HCT116 (cell line): Measurements from ENCODE around the gene GPRIN1. TPM values are rescaled to one million over a fixed set of nuclear protein-coding genes. Genes with fewer than 3 reads are reported as not detected.

Source experiments
- ATAC-seq: fragments of 200-7000 bp; cut with Tn5 transposase; 2 replicates; pipeline ENCODE4 v1.9.1; 2020; ENCODE audit warnings: mild to moderate bottlenecking, moderate library complexity
- BruUV-seq: library from RNA; stranded (reverse); fragments of 400-500 nt; replicated peaks from 2 replicates; lab custom pipeline; 2021; lab: Mats Ljungman, UMichigan
- CTCF ChIA-PET: fragments of 300-600 bp; sonication (Branson Sonifier 250); formaldehyde crosslinking; loops from one replicate; lab custom pipeline; 2021; ENCODE audit warnings: antibody characterized with exemption; lab: Charles Lee
- POLR2A ChIA-PET: fragments of 300-600, 350-600 bp; sonication (Branson Sonifier 250); formaldehyde crosslinking; loops from one replicate; lab custom pipeline; 2021; ENCODE audit warnings: antibody characterized with exemption; lab: Charles Lee
- RAD21 ChIA-PET, 2 experiments: fragments of 300-600 bp; sonication (Branson Sonifier 250); formaldehyde crosslinking; loops; one replicate each; lab custom pipeline; 2023; ENCODE audit warnings: low total read pairs in 2 of 2; ENCODE audit not compliant: uncharacterized antibody in 2 of 2, unreplicated experiment in 2 of 2, low non-redundant PET in 1 of 2; lab: Charles Lee
- DNase-seq: peaks from one replicate; pipeline ENCODE4 v3.0.0-alpha.2; 2010; ENCODE audit warnings: low read depth, low spot score
- H2AFZ ChIP-seq: fragments of 200-600 bp; shearing (Covaris generic), sonication (generic); 2 replicates; pipeline ENCODE4 v1.6.1; 2017; ENCODE audit warnings: low read depth, mixed run types, mixed read lengths, antibody characterized with exemption, low read length; ENCODE audit not compliant: poor library complexity, severe bottlenecking
- H3K27ac ChIP-seq: 2 replicates; pipeline ENCODE4 v1.5.1; 2012; ENCODE audit warnings: low read depth, low read length
- H3K27me3 ChIP-seq: fragments of 200-600 bp; sonication (generic); 2 replicates; pipeline ENCODE4 v1.6.1; 2016; ENCODE audit warnings: mixed run types, low read length, mixed read lengths; ENCODE audit not compliant: insufficient read depth
- H3K36me3 ChIP-seq, 2 experiments: fragments of 200-500 bp in 1 of 2; fragments of 200-600 bp in 1 of 2; sonication (Bioruptor generic) in 1 of 2; sonication (generic) in 1 of 2; 2 replicates each; pipeline versions ENCODE4 v1.5.1 to v1.6.1; 2014 to 2016; ENCODE audit warnings: low read length in 2 of 2, inconsistent platforms in 1 of 2, mixed read lengths in 1 of 2, mixed run types in 1 of 2; ENCODE audit not compliant: insufficient read depth in 2 of 2, control insufficient read depth in 1 of 2
- H3K4me1 ChIP-seq, 2 experiments: fragments of 200-600 bp in 1 of 2; sonication (generic) in 1 of 2; 2 replicates each; pipeline versions ENCODE4 v1.5.1 to v1.6.1; 2012 to 2017; ENCODE audit warnings: low read length in 2 of 2, inconsistent platforms in 1 of 2, mild to moderate bottlenecking in 1 of 2, mixed read lengths in 1 of 2, mixed run types in 1 of 2, moderate library complexity in 1 of 2; ENCODE audit not compliant: insufficient read depth in 2 of 2, control insufficient read depth in 1 of 2
- H3K4me2 ChIP-seq: fragments of 200-600 bp; sonication (generic); 2 replicates; pipeline ENCODE4 v1.6.1; 2017; ENCODE audit warnings: mixed run types, low read length, mixed read lengths
- H3K4me3 ChIP-seq, 2 experiments: fragments of 200-600 bp in 1 of 2; sonication (generic) in 1 of 2; replicated peaks in 1 of 2; 2 replicates each; pipeline ENCODE4 v1.5.1; 2011 to 2016; ENCODE audit warnings: low read length in 2 of 2, control low read depth in 1 of 2, low read depth in 1 of 2, mild to moderate bottlenecking in 1 of 2, mixed read lengths in 1 of 2, mixed run types in 1 of 2
- H3K79me2 ChIP-seq: fragments of 200-600 bp; sonication (generic); 2 replicates; pipeline ENCODE4 v1.6.1; 2017; ENCODE audit warnings: mild to moderate bottlenecking, mixed run types, low read length, moderate library complexity, mixed read lengths; ENCODE audit not compliant: insufficient read depth
- H3K9ac ChIP-seq: fragments of 200-600 bp; sonication (generic); 2 replicates; pipeline ENCODE4 v1.6.1; 2016; ENCODE audit warnings: low read length, mixed read lengths
- H3K9me2 ChIP-seq: fragments of 200-600 bp; sonication (generic), shearing (Covaris generic); 2 replicates; pipeline ENCODE4 v1.6.1; 2017; ENCODE audit warnings: mixed run types, mild to moderate bottlenecking, moderate library complexity; ENCODE audit not compliant: insufficient read depth
- H3K9me3 ChIP-seq, 2 experiments: fragments of 200-500 bp in 1 of 2; fragments of 200-600 bp in 1 of 2; sonication (Bioruptor generic) in 1 of 2; sonication (generic) in 1 of 2; 2 replicates each; pipeline ENCODE4 v1.6.1; 2014 to 2017; ENCODE audit warnings: low read length in 2 of 2, mixed read lengths in 2 of 2, inconsistent platforms in 1 of 2, low read depth in 1 of 2, mild to moderate bottlenecking in 1 of 2, mixed run types in 1 of 2, moderate library complexity in 1 of 2; ENCODE audit not compliant: control insufficient read depth in 1 of 2, insufficient read depth in 1 of 2
- H4K20me1 ChIP-seq: fragments of 200-600 bp; sonication (generic), shearing (Covaris generic); 2 replicates; pipeline ENCODE4 v1.6.1; 2017; ENCODE audit warnings: mixed run types, mild to moderate bottlenecking, moderate library complexity; ENCODE audit not compliant: insufficient read depth
- ATF3 ChIP-seq: IDR thresholded peaks from 2 replicates; pipeline ENCODE4 v1.6.1; 2012
- EGR1 ChIP-seq: IDR thresholded peaks from 2 replicates; pipeline ENCODE4 v1.6.1; 2012; ENCODE audit warnings: low read depth
- ELF1 ChIP-seq: IDR thresholded peaks from 2 replicates; pipeline ENCODE4 v1.6.1; 2012; ENCODE audit warnings: low read depth, borderline replicate concordance
- EZH2 ChIP-seq: fragments of 200-600 bp; sonication (generic); IDR thresholded peaks from 2 replicates; pipeline ENCODE4 v1.6.1; 2017; ENCODE audit warnings: antibody characterized with exemption, mixed run types
- EZH2phosphoT487 ChIP-seq: fragments of 200-600 bp; IDR thresholded peaks from 2 replicates; pipeline ENCODE4 v1.6.1; 2018; ENCODE audit warnings: antibody characterized with exemption, borderline replicate concordance
- JUND ChIP-seq: IDR thresholded peaks from 2 replicates; pipeline ENCODE4 v1.6.1; 2012
- POLR2AphosphoS5 ChIP-seq: IDR thresholded peaks from 2 replicates; pipeline ENCODE4 v1.6.1; 2011; ENCODE audit warnings: mild to moderate bottlenecking, low read depth, low read length, moderate library complexity
- RAD21 ChIP-seq: IDR thresholded peaks from 2 replicates; pipeline ENCODE4 v1.6.1; 2012; ENCODE audit warnings: low read depth, mild to moderate bottlenecking
- REST ChIP-seq: IDR thresholded peaks from 2 replicates; pipeline ENCODE4 v1.6.1; 2012; ENCODE audit warnings: low read depth
- ZFX ChIP-seq: fragments of 450-650 bp; IDR thresholded peaks from 2 replicates; pipeline ENCODE4 v1.6.1; 2017
- intact Hi-C: fragments of 100-400 bp; cut with micrococcal nuclease; formaldehyde crosslinking; loops from 2 replicates; pipeline ENCODE4 v1.10.0; 2022
- total RNA-seq: library from RNA; stranded (reverse); gene quantifications from one replicate; pipeline ENCODE4 v1.2.1, GENCODE V29; 2021; ENCODE audit not compliant: unreplicated experiment
- TF ChIP-seq, protein P1 (sequence below): IDR thresholded peaks from 2 replicates; pipeline ENCODE4 v1.6.1; 2012
- TF ChIP-seq, protein P2 (sequence below): IDR thresholded peaks from 2 replicates; pipeline ENCODE4 v1.6.1; 2011; ENCODE audit warnings: mild to moderate bottlenecking, low read length, moderate library complexity; ENCODE audit not compliant: insufficient replicate concordance; ENCODE audit errors: extremely low read depth

GPRIN1 gene
- total RNA-seq, 1 experiment from 2014 or later, result 14.2 TPM

DNA sequence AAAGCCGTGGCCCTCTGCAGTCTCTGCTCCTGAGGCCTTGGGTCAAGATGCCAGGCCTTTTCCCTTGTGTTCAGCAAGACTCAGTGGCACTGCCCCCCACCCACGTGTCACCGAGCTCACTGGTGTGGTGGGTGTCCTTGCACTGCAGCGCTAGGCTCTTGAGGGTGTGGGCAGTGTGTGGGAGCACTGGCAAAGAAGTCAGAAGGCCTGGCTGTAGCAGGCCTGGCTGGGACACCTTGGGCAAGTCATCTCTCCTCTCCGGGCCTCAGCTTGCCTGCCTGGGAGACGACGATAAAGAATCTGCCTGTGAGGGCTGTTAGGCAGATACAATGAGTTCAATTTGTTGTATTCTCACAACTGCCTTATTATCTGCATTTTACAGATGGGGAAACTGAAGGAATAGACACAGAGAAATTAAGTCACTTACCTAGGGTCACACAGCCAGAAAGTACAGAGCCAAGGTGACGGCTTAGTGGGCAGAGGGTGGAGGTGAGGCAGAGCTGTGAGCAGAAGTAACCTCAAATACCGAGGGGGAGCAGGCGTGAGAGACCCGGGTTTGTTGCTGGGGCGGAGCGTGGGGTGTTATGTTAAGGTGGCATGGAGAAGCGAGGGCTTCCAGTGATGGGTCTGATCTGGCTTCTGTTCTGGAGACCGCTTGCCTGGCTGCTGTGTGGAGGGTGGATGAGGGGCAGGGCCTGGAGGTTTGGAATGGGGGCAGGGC, 38.7 kb upstream of the GPRIN1 start:
- H3K4me3 ChIP-seq, result peak overlapping the region; percentile 86 to 89
- H2AFZ ChIP-seq, result no peak overlapping the region
- no peaks in the 10 kb centered on the region; a peak in 1 of 4 replicates for H3K36me3 ChIP-seq
- H3K4me2 ChIP-seq, result peak overlapping the region; percentile 94
- H3K9ac ChIP-seq, result peak overlapping the region; percentile 84
- DNase-seq, result no peak
- TF ChIP-seq, protein P1, sequence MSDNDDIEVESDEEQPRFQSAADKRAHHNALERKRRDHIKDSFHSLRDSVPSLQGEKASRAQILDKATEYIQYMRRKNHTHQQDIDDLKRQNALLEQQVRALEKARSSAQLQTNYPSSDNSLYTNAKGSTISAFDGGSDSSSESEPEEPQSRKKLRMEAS, result no peak
- TF ChIP-seq RAD21, result no peak
- no peak for TF ChIP-seq ATF3
- no peak for TF ChIP-seq POLR2AphosphoS5
- TF ChIP-seq JUND, result no peak
- CTCF ChIA-PET, result interaction anchor here (2.0 to 2.2 kb wide), 2 partner anchors 12 to 918 kb away, joined by 4 to 11 read pairs; no protein-coding TSS in a partner anchor
- no peak for ATAC-seq
- no peaks in the 10 kb centered on the region for H3K27me3 ChIP-seq
- H3K9me2 ChIP-seq, result no peaks in the 10 kb centered on the region
- H3K9me3 ChIP-seq, result no peaks in the 10 kb centered on the region
- no TSS peak for BruUV-seq
- no peaks in the 10 kb centered on the region for H4K20me1 ChIP-seq
- intact Hi-C loops, result no loop called here
- H3K27ac ChIP-seq, result peak overlapping the region; percentile 63; the same call in 1 of the 2 replicates
- peaks cover 28% of the 10 kb centered on the region for H3K79me2 ChIP-seq
- RAD21 ChIA-PET, result no interaction called here
- POLR2A ChIA-PET, result no interaction called here
- H3K4me1 ChIP-seq, result peaks cover 20 to 44% of the 10 kb centered on the region in 2 experiments

GRCh38 chr5:176647843-176648473, 38.0 kb upstream of the GPRIN1 start:
- DNase-seq (no peak), ATAC-seq (peak; percentile 14)
- CTCF ChIA-PET, result interaction anchor here (1.0 to 2.2 kb wide), 3 partner anchors 9 to 918 kb away, joined by 3 to 11 read pairs (median 4); no protein-coding TSS in a partner anchor
- Histone ChIP-seq H3K4me2 (peak overlapping the region; percentile 94), H3K27me3 (no peaks in the 10 kb centered on the region), H4K20me1 (no peaks in the 10 kb centered on the region), H3K79me2 (peaks cover 28% of the 10 kb centered on the region), H3K9me2 (no peaks in the 10 kb centered on the region), H3K9ac (peak overlapping the region; percentile 84), H3K9me3 (no peaks in the 10 kb centered on the region), H2AFZ (no peak overlapping the region), H3K36me3 (no peaks in the 10 kb centered on the region; a peak in 1 of 4 replicates), H3K27ac (peak overlapping the region; percentile 63), H3K4me3 (peak overlapping the region; percentile 86 to 89), H3K4me1 (peaks cover 17 to 43% of the 10 kb centered on the region in 2 experiments)
- POLR2A ChIA-PET, result interaction anchor here (1.4 kb wide), 2 partner anchors 12 to 13 kb away, joined by 4 read pairs; no protein-coding TSS in a partner anchor
- intact Hi-C loops, result no loop called here
- TSS peak; percentile 55 for BruUV-seq
- RAD21 ChIA-PET, result no interaction called here
- no peak for TF ChIP-seq REST
- no peak for TF ChIP-seq EGR1
- no peak for TF ChIP-seq EZH2phosphoT487
- no peak for TF ChIP-seq EZH2
- TF ChIP-seq, protein P2, sequence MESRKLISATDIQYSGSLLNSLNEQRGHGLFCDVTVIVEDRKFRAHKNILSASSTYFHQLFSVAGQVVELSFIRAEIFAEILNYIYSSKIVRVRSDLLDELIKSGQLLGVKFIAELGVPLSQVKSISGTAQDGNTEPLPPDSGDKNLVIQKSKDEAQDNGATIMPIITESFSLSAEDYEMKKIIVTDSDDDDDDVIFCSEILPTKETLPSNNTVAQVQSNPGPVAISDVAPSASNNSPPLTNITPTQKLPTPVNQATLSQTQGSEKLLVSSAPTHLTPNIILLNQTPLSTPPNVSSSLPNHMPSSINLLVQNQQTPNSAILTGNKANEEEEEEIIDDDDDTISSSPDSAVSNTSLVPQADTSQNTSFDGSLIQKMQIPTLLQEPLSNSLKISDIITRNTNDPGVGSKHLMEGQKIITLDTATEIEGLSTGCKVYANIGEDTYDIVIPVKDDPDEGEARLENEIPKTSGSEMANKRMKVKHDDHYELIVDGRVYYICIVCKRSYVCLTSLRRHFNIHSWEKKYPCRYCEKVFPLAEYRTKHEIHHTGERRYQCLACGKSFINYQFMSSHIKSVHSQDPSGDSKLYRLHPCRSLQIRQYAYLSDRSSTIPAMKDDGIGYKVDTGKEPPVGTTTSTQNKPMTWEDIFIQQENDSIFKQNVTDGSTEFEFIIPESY, result no peak
- TF ChIP-seq ELF1, result no peak
- TF ChIP-seq ZFX, result no peak
